Measurements from ENCODE around the gene TIGIT. TPM values are rescaled to one million over a fixed set of nuclear protein-coding genes. Genes with fewer than 3 reads are reported as not detected.
A peak's percentile ranks its signal among the peaks of the same experiment; 100 is the strongest.

The TIGIT gene
- total and polyA plus RNA-seq, 2 donors (not counting 1 experiment from before 2014, with no cell fraction given): 2.5 to 4.6 TPM

- H2AFZ ChIP-seq (ENCODE audit: insufficient read depth, low read depth, low read length, poor library complexity, severe bottlenecking): no peak overlapping the region
- H3K4me3 ChIP-seq (ENCODE audit: control extremely low read depth in 1 of 5, extremely low read depth in 1 of 5, insufficient read depth in 1 of 5, low read depth in 2 of 5, low read length in 4 of 5): no peak overlapping the region
- Mint-ChIP-seq H3K27me3 (no peaks in the 10 kb centered on the region), H3K4me3 (no peak overlapping the region), H3K9me3 (ENCODE audit: insufficient read depth) (no peaks in the 10 kb centered on the region), H3K27ac (peak overlapping the region; percentile 8), H3K4me1 (peaks cover 25% of the 10 kb centered on the region)
- H3K79me2 ChIP-seq (ENCODE audit: control insufficient read depth, insufficient read depth, low read length): no peaks in the 10 kb centered on the region
- H3K4me1 ChIP-seq (ENCODE audit: control insufficient read depth in 2 of 2, insufficient read depth in 2 of 2, low read length in 2 of 2): no peaks in the 10 kb centered on the region
- CTCF ChIA-PET: interaction anchor here (0.6 to 3.5 kb wide), 6 partner anchors 11 to 170 kb away, joined by 3 to 21 read pairs (median 3); no protein-coding TSS in a partner anchor
- no peak for TF ChIP-seq CTCF (IDR thresholded peaks at IDR 0.05)
- TF ChIP-seq EZH2 (IDR thresholded peaks at IDR 0.05; ENCODE audit: borderline replicate concordance, insufficient read depth, low read depth, low read length, poor library complexity, severe bottlenecking): no peak
- DNase-seq (no peak), ATAC-seq (ENCODE audit: low read depth) (no peak)
- H3K27me3 ChIP-seq (replicated peaks in 1 of 4; ENCODE audit: control extremely low read depth in 1 of 4, control insufficient read depth in 3 of 4, insufficient read depth in 4 of 4, low read length in 3 of 4): no peaks in the 10 kb centered on the region
- H3K27ac ChIP-seq (ENCODE audit: low read length in 2 of 2): no peak overlapping the region
- 100% methylated on average over 2 of the region's 3 CpGs for WGBS (ENCODE audit: insufficient coverage)
- POLR2A ChIA-PET: interaction anchor here (0.5 kb wide), 1 partner anchor 421 kb away, joined by 3 read pairs; no protein-coding TSS in a partner anchor
- H3K36me3 ChIP-seq (replicated peaks in 1 of 2; ENCODE audit: control extremely low read depth in 1 of 2, control insufficient read depth in 1 of 2, extremely low read depth in 1 of 2, insufficient read depth in 2 of 2, low read length in 1 of 2): no peaks in the 10 kb centered on the region
- H4K20me1 ChIP-seq (ENCODE audit: control insufficient read depth, insufficient read depth, low read length, poor library complexity, severe bottlenecking): no peaks in the 10 kb centered on the region
- intact Hi-C loops (cut with micrococcal nuclease): no loop called here
- H3K4me2 ChIP-seq (replicated peaks; ENCODE audit: low read depth, low read length, poor library complexity, severe bottlenecking): no peak overlapping the region
- H3K9me3 ChIP-seq (ENCODE audit: control extremely low read depth in 1 of 3, control insufficient read depth in 2 of 3, insufficient read depth in 1 of 3, low read length in 2 of 3): no peaks in the 10 kb centered on the region
- no peak overlapping the region for H3K9ac ChIP-seq (ENCODE audit: low read length)
Observed at GRCh38 chr3:114323546-114324254, 29.9 kb downstream of the TIGIT start.

- Mint-ChIP-seq H3K9me3 (ENCODE audit: insufficient read depth) (peaks cover 2% of the 10 kb centered on the region), H3K27me3 (no peaks in the 10 kb centered on the region), H3K4me3 (peak overlapping the region; percentile 66), H3K4me1 (peaks cover 37% of the 10 kb centered on the region), H3K27ac (peak overlapping the region; percentile 47)
- Histone ChIP-seq H3K9ac (ENCODE audit: low read length) (no peak overlapping the region), H3K4me2 (replicated peaks; ENCODE audit: low read depth, low read length, poor library complexity, severe bottlenecking) (no peak overlapping the region), H2AFZ (ENCODE audit: insufficient read depth, low read depth, low read length, poor library complexity, severe bottlenecking) (no peak overlapping the region), H3K9me3 (ENCODE audit: control extremely low read depth in 1 of 3, control insufficient read depth in 2 of 3, insufficient read depth in 1 of 3, low read length in 2 of 3) (no peaks in the 10 kb centered on the region), H3K79me2 (ENCODE audit: control insufficient read depth, insufficient read depth, low read length) (no peaks in the 10 kb centered on the region), H3K36me3 (replicated peaks in 1 of 2; ENCODE audit: control extremely low read depth in 1 of 2, control insufficient read depth in 1 of 2, extremely low read depth in 1 of 2, insufficient read depth in 2 of 2, low read length in 1 of 2) (no peaks in the 10 kb centered on the region), H3K4me1 (ENCODE audit: control insufficient read depth in 2 of 2, insufficient read depth in 2 of 2, low read length in 2 of 2) (peaks cover 5 to 6% of the 10 kb centered on the region in 2 donors), H3K27me3 (replicated peaks in 1 of 4; ENCODE audit: control extremely low read depth in 1 of 4, control insufficient read depth in 3 of 4, insufficient read depth in 4 of 4, low read length in 3 of 4) (no peaks in the 10 kb centered on the region), H3K4me3 (ENCODE audit: control extremely low read depth in 1 of 5, extremely low read depth in 1 of 5, insufficient read depth in 1 of 5, low read depth in 2 of 5, low read length in 4 of 5) (no peak overlapping the region), H3K27ac (ENCODE audit: low read length in 2 of 2) (no peak overlapping the region), H4K20me1 (ENCODE audit: control insufficient read depth, insufficient read depth, low read length, poor library complexity, severe bottlenecking) (no peaks in the 10 kb centered on the region)
- WGBS (ENCODE audit: insufficient coverage): 70% methylated on average over 1 of the region's 4 CpGs
- intact Hi-C loops (cut with micrococcal nuclease): loop anchor here (2.0 kb wide), 1 partner anchor 15 kb away; no protein-coding TSS in a partner anchor
- ATAC-seq (ENCODE audit: low read depth): no peak
- TF ChIP-seq EZH2 (IDR thresholded peaks at IDR 0.05; ENCODE audit: borderline replicate concordance, insufficient read depth, low read depth, low read length, poor library complexity, severe bottlenecking) (no peak), CTCF (IDR thresholded peaks at IDR 0.05) (no peak)
- CTCF ChIA-PET: interaction anchor here (0.8 to 1.3 kb wide), 4 partner anchors 9 to 175 kb away, joined by 3 to 5 read pairs (median 4); no protein-coding TSS in a partner anchor
- POLR2A ChIA-PET: no interaction called here
- no peak for DNase-seq
Observed at GRCh38 chr3:114327665-114328064, 33.8 kb downstream of the TIGIT start.
